GM19397 (cell line): ENCODE results near the gene IL1R1.
"Not testable (repeated sequence)": the region's sequence is repeated elsewhere in the genome, so short reads cannot be mapped to it uniquely, and the experiment has no call there.

ENCODE experiments used
- ATAC-seq: cut with Tn5 transposase; IDR thresholded peaks from one replicate; pipeline ENCODE4 v1.9.1; 2021; ENCODE audit warnings: mild to moderate bottlenecking, moderate library complexity; ENCODE audit not compliant: unreplicated experiment

The IL1R1 gene

GRCh38 chr2:102110596-102111334 lies 31.8 kb upstream of the IL1R1 start:
- no peak for ATAC-seq

DNA sequence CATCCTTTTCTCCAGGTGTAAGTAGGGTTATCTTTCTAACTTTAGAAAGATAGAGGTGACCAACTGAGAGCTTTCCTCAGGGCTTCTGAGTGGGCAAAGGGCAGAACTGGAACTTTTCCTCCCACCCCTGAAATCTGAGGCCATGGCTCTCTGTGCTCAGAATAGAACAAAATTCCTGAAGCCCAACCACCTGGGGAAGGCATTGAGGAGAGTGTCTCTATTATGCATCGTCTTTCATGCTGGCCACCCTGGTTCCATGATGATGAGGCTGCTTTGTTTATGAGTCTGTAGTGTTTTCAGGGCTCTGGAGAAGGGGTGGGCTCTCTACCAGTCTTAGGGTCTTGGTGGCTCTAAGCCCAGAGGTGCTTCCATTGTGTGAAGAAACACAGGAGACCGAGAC lies 30.7 kb upstream of the IL1R1 start:
- no peak for ATAC-seq

DNA sequence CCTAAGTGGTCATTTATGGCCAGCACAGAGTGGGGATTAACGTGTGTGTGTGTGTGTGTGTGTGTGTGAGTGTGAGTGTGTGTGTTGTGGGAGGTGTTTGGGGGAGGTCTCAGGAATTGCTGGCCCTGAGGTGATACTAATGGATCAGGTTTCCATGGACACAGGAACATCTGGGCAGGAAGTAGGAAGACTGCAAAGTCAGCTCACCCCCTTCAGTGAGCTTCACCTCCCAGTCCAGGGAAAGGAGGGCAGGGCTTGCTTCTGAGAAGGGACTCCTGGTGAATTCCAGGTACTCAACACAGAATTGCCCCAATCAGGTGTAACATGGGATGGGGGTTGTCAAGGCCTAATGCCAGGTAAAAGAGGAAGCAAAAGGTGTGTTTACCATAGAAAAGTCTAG lies 30.3 kb upstream of the IL1R1 start:
- ATAC-seq, result no peak

- ATAC-seq, result no peak
Observed at GRCh38 chr2:102112692-102113665, 29.6 kb upstream of the IL1R1 start.

DNA sequence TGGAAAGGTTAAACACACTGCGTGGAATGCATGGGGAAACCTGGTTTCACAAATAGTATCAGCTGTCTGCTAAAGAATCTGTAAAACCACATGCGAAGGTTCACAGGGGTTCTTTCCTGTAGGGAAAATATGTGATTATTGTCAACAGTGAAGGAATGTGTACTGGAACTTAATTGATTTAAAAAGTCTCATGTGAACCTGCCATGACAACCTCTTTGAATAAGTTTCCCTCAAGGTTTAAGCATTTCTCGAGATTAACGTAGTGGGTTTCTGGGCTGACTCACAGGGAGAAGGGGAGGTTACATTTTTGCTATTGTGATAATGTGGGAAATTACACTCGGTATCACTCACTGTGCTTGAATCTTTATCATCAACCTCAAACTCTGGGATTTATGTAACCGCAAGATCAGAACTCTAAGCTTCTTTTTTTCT lies 28.2 kb upstream of the IL1R1 start:
- ATAC-seq, result no peak

DNA sequence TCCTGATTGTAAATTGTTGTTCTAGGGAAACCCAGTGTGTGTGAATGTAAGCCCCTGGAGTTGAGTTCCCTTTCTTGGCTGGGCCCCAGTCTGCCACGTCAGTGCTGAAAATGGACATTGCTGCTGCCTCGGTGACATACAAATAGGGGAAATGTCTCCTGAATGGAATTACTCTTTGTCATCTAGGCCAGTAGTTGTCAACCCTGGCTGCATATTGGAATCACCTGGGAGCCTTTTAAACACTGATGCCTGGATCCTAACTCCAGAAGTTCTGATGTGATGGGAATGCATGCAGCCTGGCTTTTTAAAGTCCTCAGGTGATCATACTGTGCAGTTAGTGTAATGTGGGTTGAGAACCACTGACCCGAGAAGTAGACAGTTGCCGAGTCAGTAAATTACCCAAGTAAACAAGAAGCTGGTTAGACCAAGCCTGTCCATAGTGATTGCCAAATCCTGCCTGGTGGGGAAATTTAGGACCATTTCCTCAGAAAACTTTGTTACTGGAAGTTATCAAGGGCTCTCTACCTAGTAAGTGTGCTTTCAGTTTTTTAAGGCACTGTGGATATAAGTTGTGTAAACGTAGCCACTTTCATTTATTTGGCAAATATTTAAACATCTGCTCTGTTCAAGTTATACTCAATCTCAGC lies 27.6 kb upstream of the IL1R1 start:
- ATAC-seq, result no peak

DNA sequence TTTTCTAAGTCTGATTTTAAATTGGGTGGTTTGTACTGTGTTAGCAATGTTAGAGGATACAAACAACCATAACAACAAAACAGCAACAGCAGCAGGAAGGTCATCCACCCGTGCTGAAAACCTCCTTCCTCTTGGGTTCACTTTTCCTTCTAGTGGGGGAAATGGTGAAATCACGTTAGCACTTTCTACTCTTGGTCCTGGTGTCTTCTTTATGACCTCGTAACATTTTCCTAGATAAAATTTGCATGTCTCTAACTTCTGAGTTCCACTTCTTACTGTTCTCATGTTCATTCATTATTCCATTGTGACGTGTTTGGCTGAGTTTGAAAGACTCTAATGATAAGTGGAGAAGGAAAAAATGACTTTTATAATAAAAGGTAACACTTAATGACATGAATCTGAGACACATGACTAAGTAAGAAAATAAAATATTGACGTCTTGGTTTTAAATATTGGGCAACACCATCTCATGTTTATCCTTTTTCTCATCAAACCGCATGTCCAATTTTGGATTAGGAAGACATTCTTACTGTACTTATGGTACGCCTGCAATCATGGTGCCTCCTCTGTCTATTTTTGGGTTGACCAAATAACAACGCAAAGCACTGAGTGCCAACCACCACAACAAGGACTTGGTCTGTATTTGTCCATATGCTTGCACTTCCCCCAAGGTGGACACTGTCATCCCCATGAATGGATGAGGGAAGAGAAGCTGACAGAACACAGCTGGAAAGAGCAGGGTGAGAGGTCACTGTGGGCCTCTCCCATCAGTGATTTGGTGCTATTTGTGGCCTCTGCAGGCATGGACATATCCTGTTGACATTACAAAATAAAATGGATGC lies 25.7 kb upstream of the IL1R1 start:
- no peak for ATAC-seq

DNA sequence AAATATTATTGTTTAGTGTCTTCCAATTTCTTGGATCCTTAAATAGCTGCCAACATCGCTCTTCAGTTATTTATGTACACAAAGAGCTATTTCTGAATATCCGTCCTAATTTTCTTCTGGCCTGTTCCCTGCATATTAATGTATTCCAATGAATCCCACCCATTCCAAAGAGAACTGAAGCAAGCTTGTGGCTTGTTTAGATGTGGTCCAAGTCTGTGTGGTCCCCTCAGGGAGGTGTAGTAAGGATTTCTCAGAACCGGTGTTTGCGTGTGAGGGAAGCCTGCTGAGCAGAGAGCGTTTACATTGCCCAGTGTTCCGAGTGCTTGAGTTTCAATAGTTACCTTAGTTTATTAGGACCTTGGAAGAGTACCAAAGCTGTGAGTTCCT lies 25.1 kb upstream of the IL1R1 start:
- ATAC-seq, result no peak

DNA sequence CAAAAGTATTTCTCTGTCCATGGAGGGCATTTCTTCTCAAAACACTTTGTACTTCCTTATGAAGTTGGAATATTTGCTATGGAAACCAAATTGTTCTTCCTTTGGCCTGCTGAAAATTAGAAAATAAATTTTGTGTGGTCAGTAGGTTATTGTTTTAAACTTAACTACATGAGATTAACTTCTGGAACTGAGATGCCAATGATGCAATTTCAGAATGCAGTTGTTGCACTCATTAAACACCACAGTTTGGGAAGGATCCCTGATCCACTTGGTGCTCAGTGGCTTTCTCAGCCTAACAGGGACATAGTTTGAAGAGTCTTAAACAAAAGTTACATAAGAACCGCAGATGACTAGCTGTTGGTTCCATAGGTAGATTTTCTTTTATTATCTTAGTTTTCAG lies 23.3 kb upstream of the IL1R1 start:
- no peak for ATAC-seq

GRCh38 chr2:102120261-102120660 lies 22.3 kb upstream of the IL1R1 start:
- ATAC-seq, result no peak

GRCh38 chr2:102120701-102121159 lies 21.8 kb upstream of the IL1R1 start:
- ATAC-seq, result no peak

GRCh38 chr2:102122115-102122514 lies 20.4 kb upstream of the IL1R1 start:
- ATAC-seq, result no peak

DNA sequence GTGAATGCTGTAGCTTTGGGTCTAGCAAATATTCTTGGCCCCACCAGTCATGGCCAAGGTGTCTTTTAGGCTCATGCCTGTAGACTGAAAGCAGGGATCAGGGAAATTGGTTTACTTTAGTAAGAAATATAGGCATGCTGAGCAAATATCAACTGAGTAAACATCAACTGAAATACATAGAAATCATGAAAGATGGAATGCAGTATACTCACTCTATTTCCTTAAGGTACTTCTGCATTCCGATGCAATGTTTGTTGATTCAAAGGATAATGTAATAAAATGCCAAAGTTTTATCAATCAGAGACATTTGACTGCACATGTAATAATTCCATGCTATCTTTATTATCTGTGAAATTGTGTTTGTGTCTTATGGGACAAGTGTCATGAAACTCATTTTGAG lies 19.6 kb upstream of the IL1R1 start:
- ATAC-seq, result no peak

- ATAC-seq, result not testable (repeated sequence)
Observed at GRCh38 chr2:102124421-102124820, 18.1 kb upstream of the IL1R1 start.

- ATAC-seq, result no peak
Observed at GRCh38 chr2:102126169-102126568, 16.4 kb upstream of the IL1R1 start.

GRCh38 chr2:102126660-102127059 lies 15.9 kb upstream of the IL1R1 start:
- no peak for ATAC-seq

DNA sequence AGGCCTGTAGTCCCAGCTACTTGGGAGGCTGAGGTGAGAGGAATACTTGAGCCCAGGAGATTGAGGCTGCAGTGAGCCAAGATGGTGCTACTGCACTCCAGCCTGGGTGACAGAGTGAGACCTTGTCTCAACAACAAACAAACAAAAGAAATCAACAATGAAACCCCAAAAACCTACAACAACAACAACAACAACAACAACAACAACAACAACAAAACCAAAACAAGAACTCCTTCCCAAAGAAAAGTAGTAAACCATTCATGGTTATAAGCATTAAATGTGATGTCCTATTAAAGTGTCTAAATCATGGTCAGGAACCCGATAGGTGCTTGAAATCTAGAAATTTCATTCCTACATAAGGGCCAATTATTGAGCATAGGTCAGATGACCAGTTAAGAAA lies 13.5 kb upstream of the IL1R1 start:
- ATAC-seq, result no peak

GRCh38 chr2:102129951-102130646 lies 12.4 kb upstream of the IL1R1 start:
- ATAC-seq, result no peak

GRCh38 chr2:102130647-102130991 lies 11.9 kb upstream of the IL1R1 start:
- no peak for ATAC-seq

DNA sequence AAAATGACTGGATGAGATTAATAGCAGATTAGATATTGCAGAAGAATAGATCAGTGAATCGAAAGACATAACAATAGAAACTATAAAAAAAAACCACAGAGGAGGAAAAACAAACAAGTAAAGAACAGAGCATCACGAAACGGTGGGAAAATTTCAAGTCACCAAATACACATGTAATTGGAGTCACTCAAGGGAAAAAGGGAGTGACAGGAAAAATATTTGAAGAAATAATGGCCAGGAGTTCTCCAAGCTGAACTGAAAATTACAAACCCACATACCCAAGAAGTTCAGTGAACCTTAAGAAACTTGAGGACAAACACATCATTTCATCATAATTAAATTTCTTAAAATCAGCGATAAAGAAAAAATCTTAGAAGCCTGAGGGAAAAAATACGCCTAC lies 11.0 kb upstream of the IL1R1 start:
- ATAC-seq, result no peak
